GM21447 (cell line): ENCODE data around the gene RGS19.

ENCODE experiments used
- ATAC-seq: cut with Tn5 transposase; IDR thresholded peaks from one replicate; pipeline ENCODE4 v1.9.1; 2021; ENCODE audit not compliant: unreplicated experiment

RGS19 gene

DNA sequence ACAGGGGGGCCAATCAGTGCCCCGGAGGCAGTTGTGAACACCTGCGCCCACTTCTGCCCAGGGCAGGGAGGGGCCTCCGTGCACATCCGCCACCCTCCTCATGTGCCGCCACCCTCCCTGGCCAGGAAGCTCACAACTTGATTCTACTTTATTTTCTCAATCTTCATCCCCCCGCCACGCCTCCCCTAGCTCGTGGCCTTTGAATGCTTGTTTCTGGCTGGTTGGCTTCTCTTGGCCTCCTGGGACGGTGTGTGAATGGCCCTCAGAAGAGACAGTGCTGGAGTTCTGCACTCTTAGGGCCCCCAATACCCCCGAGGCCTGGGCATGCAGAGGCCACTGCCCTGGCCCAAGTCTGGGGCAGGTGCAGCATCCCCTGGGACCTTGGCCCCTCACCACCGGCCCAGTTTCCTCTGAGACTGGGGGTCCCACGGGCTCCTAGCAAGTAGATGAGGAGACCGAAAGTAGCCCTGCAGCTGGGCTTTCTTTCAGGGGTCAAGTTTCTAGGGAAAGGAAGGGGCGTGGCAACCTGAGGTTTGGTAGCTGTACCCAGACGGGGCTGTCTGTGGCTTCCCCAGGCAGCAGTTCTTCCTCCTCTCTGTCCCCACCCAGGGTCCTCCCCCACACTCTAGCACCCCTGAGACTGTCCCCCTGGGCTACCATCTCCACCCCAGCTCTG is 1.3 kb downstream of the RGS19 start:
- ATAC-seq = peak; percentile 36

DNA sequence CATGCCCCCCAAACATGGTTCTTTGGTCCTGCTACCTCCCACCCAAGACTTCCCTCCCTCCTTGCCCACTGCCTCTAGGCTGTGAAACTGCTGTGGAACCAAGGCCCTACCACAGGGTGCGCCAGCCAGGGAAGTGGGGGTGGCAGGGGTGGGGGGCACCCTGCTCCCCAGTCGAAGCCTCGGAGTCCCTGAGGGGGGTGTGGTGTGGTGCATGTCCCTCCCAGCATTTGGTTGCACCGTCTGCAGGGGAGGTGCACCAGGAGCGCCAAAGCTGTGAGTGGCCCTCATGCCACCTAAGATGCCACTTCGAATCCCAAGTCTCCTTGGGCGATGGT is 1.8 kb downstream of the RGS19 start:
- ATAC-seq = no peak

DNA sequence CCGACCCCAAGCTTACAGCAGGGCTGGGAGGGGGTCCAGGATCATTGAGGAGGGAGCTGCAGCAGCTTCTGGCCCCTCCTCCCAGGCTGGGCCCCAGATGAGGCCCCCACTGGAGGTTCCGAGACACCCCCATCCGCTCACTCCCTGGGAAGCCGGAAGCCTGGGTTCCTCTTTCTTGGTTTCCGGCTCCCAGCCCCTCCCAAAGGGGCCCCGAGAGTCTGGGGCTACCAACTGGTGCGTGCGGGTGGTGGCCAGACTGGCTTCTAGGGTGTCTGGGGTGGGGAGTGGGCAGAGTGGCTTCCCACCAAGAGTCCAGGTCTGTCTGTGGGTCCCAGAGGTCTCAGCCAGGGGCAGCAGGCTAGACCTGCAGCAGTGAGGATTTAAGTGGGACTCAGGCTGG is 2.2 kb downstream of the RGS19 start:
- no peak for ATAC-seq

DNA sequence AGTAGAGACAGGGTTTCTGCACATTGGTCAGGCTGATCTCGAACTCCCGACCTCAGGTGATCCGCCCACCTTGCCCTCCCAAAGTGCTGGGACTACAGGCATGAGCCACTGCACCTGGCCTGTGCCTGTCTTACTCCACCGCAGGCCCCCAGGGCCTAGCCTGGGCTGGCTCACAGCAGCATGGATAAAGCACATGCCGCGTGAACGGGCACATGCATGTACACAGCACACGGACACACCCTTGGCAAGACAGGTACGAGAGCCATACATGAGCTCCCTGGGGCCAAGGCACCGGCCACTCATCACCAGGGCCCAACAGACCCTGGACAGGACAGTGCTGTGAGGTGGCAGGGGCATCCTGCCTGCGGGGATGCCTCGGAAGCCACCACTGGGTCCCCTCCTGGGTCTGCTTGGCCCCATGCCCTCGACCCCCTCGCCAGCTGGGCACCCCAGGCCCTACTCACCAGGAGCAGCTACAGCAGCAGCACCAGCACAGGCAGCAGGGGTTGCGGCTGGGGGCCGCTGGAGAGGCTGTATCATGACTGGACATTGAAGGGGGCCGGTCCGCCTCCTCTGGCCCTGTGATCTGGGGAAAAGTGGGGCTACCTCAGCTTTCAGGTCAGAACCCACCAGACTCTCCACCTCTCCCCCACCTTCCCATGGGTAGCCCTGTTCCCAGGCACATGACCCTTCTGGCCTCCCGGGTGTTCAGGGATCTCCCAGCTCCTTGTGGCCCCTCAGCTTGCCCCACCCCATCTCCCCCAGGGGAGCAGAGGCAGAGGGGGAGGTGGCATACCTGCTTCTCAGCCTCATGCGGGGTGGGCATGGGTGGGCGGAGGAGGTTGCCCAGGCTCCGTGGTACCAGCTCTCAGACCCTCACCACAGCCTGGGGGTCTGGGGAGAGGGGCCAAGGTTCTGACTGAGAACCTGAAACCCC is 3.0 kb downstream of the RGS19 start:
- ATAC-seq = no peak

DNA sequence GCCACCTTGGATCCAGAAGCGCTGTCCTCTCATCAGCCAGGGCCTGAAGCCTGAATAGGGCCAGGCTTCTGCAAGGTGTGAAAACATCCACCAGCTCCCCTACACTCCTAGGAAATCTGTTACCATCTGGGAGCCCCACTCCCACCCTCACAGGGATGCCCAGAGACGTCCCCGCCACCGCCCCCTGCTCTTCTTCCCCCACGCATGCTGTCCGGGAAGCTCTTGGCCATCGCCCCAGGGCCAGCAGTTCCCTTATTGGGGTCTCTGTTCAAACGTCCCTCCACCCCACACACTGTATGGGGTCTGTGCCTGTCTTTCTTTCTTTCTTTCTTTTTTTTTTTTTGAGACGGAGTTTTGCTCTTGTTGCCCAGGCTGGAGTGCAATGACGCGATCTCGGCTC is 3.8 kb downstream of the RGS19 start:
- ATAC-seq = no peak

DNA sequence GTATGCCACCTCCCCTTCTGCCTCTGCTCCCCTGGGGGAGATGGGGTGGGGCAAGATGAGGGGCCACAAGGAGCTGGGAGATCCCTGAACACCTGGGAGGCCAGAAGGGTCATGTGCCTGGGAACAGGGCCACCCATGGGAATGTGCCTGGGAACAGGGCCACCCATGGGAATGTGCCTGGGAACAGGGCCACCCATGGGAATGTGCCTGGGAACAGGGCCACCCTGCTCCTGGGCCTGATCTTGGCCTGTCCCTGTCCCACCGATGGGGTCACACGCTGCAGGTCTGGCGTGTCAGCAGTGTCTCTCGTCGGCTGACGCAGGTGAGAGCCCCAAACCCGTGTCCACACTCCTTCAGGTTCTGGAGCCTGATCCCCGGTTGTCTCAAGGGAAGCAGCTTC is 4.4 kb downstream of the RGS19 start:
- ATAC-seq = no peak

DNA sequence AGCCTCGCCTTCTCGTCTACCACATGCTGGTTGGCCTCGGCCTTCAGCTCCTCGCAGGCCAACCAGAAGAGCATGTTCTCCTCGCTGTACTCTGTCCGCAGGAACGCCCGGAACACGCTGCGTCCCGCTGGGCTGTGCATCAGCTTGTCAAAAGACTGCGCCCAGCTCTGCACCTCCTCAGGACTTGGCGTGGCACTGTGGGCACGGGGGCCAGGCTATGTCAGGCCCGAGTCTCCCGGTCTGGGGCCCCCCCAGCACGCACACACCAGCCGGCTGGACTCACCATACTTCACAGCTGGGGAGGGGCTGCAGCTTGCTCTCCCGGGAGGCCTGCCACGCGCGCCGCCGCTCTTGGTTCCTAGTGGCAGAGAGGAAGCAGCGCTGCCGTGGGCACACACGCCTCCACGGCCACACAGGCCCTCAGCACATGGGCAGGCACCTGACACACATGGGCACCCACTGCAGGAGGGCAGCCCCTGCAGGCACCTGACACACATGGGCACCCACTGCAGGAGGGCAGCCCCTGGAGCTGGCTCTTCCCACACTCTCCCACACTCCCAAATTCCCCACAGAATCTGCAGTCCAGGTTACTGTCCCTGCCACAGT is 5.0 kb downstream of the RGS19 start:
- ATAC-seq = no peak

DNA sequence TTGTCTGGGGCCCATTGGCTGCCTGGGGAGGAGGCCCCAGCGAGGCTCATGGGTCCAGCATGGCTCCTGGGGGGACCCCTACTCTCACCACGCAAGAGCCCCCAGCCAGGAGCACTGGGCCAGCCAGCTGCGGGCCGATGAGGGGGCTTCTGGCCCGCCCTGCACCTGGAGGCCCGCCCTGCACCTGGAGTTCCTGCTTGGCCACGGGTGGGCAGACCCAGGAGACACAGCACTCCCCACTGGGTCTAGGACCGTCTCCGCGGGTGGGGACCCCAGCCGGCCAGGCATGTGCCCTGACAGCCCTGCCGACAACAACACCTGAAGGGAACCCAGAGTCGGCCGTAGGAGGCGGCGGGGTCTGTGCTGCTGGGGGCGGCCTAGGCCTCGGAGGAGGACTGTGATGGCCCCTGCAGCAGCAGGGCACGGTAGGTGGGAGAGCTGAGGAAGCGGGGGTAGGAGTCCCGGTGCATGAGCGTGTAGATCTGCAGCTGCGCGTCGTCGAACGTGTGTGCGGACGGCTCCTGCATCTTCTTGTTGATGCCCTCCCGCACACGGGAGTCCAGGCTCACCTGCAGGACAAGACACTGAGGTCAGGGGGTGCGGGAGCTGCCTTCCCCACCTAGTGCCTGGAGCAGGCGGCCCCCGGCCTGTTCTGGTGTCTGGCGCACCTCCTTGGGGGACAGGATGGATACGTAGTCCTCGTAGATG is 5.7 kb downstream of the RGS19 start:
- ATAC-seq = no peak

DNA sequence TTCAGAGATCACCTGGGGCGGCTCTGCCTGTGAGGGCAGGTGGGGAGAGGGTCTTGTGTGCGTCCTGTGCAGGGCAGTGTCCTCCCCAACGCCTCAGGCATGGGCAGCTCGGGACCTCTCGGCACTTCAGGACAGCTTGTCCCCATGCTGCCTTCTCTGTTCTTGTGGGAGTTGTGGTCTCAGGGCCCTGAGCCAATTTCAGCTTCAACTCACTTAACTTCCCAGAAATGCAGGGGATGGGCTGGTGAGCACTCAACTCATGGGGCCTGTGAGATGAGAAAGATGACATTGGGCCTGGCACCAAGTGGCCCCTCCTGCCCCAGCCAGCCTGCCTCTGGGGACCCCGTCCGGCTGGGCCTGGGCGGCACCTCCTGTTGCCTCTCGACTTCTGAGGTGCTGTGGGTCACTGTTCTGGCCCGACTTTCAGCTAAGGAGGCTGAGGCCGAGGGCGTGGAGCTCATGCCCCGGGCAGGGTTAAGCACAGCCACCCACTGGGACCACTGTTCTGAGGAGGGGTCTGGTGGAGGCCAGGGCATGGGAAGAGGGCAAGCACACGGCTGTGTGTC is 6.7 kb downstream of the RGS19 start:
- no peak for ATAC-seq

DNA sequence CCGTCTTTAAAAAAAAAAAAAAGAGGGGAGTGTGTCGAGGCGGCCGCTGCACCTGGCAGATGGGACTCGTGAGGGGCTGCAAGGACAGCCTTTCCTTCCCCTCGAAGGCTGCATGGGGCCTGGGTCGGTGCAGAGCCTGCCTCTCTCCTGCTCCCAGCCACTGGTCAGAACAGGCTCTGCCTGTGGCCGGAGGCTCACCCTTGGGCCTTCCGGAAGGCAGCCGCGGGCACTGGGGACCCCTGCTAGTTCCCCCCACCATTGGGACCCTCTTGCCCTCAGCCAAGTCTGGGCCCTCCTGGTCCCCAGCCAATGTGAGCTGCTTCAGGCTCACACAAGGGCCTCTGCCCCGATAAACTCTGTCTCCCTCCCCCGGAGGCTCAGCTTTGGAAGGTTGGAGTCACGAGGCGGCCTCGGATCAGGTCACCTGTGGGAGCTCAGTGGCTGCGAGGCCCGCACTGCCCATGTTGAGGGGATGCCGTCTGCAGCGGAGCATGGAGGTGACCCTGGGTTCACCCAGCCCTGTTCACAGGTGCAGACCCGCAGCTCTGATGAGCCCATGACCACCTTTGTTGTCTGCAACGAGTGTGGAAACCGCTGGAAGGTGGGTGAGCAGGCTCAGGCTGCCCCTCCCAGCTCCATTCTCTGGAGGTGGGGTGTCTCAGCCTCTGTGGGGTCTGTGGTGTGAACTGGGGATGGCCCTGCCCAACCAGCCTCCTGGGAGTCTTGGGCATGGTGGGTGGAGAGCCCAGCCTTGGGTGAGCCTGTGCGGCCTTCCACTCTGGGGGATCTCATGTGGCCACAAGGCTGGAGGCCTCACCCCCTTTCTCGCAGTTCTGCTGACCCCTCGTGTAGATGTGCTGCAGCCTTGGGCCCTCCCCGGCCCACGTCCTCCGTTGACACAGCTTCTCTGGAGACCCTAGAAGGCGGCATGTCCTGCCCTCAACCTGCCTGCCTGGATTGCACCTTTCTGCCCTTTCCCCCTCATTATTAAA is 7.7 kb downstream of the RGS19 start:
- ATAC-seq = no peak

DNA sequence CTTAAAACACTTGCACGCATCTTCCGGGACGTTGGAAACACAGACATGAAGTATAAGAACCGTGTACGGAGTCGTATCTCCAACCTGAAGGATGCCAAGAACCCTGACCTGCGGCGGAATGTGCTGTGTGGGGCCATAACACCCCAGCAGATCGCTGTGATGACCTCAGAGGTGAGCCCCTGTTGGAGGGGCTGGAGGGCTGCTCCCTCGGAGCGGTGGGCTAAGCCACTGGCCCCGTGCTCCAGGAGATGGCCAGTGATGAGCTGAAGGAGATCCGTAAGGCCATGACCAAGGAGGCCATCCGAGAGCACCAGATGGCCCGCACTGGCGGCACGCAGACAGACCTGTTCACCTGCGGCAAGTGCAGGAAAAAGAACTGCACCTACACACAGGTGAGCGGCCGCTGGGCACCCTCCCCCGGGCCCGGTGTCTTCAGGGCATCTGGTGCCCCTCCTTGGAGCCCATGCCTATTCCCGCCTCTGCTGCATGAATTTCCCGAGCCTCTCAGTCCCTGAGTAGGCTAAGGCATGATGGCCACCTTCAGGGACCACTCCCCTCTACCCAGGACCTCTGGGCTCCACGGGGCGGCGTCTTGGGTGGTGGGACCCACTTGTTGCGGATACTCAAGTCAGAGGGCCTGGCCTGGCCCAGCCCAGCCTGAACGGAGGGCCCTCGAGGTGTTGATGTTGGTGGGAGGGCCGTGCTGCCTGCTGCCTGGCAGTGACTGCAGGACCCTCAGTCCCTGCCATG is 8.9 kb downstream of the RGS19 start:
- ATAC-seq = no peak

DNA sequence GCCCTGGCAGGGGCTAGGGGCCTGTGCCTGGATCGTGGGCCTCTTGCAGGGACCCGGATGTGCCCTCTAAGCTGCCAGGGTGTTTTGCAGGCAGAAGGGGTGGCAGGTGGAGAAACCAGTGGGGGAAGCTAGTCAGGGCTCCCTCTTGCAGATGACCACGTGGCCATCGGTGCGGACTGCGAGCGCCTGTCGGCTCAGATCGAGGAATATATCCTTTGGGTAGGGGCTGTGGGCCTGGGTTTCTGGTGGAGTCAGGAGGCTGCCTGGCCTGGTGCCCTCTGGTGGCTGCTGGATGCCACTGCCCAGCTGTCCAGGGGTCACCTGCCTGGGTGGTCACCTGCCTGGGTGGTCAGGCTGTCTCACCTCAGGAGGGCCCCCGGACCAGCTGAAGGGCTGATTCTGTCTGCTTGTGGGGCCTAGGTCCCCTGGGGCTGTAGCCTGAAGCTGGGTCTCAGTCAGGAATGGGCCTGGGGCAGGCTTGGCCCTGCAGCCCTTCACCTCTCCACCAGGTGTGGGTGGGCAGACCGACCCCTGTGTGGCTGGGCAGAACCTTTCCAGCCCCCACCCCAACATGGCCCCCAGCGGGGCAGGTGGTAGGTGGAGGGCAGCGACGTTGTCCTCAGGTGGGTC is 9.6 kb downstream of the RGS19 start:
- no peak for ATAC-seq

DNA sequence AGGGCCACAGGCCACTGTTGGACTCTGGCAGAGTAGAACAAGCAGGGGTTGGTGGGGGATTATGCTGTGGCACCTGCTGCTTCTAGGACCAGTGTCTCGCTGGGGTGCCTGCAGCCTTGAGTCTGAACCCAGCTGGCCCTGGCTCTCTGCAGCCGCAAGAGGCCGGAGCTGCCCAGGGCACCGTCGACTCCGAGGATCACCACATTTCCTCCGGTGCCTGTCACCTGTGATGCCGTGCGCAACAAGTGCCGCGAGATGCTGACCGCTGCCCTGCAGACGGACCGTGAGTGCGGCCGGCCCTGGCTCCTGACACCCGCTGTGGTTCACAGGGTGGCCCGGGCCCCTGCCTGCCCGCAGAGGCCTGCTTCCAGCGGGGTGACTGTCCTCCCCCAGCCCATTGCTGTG is 10.1 kb downstream of the RGS19 start:
- ATAC-seq = no peak

DNA sequence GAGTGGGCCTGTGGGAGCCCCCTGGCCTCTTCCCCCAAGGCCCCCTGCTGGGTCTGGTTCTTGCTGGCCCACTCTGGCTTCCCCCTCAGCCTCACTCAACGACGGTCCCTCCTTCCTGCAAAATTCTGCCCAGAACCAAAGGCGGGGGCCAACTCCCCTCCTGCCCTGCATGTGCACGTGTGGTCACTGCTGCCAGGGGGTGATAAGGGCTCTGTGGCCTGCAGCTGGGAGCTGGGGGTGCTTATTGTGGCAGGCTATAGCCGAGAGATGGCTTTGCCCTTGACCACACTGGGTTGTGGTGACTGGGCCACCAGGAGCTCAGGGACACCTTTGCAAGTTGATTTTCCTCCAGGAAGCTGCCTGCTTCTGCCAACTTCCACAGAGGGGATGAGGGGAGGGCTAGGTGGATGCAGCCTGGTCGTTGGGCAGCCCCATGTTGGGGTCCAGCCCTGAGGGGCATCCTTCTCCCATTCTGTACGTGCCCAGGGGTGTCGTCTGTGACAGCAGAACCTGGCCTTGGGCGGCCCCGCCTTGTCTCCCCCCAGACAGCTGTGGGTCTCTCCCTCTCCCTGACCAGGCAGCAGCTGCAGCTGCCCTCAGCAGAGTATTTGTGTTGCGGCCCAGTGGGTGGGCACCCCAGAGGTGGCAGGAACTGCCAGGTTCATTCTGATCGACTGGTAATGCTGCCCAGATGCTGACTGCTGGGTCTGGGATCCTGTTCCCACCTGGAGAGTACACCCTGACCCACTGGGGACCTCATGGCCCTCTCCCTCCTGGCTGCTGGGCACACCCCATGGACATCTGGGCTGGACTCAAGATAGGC is 10.7 kb downstream of the RGS19 start:
- ATAC-seq = no peak

DNA sequence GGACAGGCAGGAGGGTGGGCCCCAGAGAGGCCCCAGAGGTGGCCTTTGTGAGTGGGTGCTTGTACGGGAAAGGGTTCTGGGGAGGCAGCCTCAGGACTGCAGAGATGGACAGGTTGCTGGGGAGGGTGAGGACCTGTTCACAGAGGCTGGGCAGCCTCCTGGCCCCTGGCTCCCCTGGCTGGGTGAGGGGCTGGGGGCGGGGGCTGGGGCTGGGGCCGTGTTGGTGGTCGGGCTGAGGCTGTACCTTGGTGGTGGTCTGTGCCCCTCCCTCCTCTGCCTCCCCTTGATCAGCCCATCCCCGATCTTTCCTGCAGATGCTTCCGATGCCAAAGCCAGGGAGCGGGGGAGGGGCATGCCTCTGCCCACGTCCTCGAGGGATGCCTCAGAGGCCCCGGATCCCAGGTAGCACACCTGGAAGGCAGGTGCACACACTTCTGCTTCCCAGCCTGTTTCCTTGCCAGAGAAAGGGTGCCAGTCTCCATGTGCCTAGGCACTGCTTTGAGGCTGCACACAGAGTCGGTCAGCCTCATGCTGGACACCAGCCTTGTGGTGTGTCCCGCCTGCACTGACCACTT is 11.5 kb downstream of the RGS19 start:
- ATAC-seq = no peak

DNA sequence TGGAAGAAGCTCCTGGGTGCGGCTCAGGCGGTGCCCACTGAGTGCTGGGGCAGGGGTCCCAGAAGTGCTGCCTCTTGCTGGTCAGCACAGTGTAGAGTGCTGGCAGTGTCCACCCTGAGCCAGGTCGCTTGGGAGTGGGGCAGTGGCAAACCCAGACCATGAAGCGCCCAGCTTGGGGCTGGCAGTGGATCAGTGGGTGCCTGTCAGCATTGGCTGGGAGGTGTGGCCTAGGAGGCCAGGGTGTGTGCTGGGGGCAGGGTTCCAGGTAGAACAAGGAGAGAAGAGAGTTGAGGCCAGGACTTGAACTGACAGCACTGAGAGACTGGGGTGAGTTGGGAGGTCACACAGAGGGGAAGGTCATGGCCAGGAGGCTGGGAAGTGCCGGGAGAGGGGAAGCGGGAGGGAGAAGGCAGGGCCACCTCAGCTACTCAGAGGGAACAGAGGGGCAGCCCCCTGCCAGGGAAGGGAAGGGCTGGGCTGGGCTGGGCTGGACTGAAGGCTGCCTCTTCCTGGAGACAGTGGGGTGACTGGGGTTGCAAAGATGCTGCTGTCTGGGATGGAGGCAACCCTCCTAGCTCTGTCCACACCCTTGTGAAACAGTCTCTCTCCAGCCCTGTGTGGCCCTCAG is 12.2 kb downstream of the RGS19 start:
- no peak for ATAC-seq

DNA sequence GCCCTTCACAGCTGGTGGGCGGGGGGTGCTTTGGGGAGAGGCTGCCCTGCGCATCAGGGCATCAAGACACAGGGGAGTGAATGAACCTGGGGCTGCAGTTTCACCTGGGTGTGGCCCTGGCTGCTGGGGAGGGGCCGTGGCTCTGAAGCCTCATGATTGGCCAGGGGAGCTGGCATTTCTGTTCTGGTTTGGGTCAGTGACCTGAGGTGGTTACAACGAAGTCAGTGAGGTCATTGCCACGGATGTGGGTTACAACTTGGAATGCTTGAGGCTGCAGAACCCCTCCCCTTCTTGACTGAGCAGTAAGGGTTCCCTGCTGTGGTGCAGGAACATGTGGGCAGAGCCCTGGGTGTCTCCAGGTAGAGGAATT is 13.4 kb downstream of the RGS19 start:
- ATAC-seq = peak; percentile 61
